SK-N-SH (cell line): ENCODE results near the gene CCDC116. TPM values are rescaled to one million over a fixed set of nuclear protein-coding genes. Genes with fewer than 3 reads are reported as not detected.

Source experiments
- CTCF ChIA-PET: fragments of 300-600, 350-600 bp; formaldehyde crosslinking; extraction: SDS; loops from one replicate; lab custom pipeline; 2021; lab: Yijun Ruan, JAX
- POLR2A ChIA-PET: fragments of 350-600 bp; sonication (Branson Sonifier 250); formaldehyde crosslinking; extraction: SDS; loops from one replicate; lab custom pipeline; 2020; ENCODE audit warnings: antibody characterized with exemption, inconsistent platforms; lab: Yijun Ruan, JAX
- DNase-seq: peaks from one replicate; pipeline ENCODE4 v3.0.0; 2012
- H2AFZ ChIP-seq: fragments of 200-600 bp; sonication (generic); 2 replicates; pipeline ENCODE4 v1.8.1; 2016; ENCODE audit warnings: antibody characterized with exemption, mild to moderate bottlenecking, low read depth
- H3F3A ChIP-seq: fragments of 200-600 bp; sonication (generic); replicated peaks from 2 replicates; pipeline ENCODE3; 2016; ENCODE audit warnings: antibody characterized with exemption, mild to moderate bottlenecking; ENCODE audit not compliant: insufficient read depth
- H3K27ac ChIP-seq, 2 experiments: fragments of 200-500 bp in 1 of 2; fragments of 200-600 bp in 1 of 2; sonication (Bioruptor generic) in 1 of 2; sonication (generic), shearing (Covaris generic) in 1 of 2; 2 replicates each; pipeline versions ENCODE4 v1.5.1 to v1.6.1; 2014 to 2016; ENCODE audit warnings: low read depth in 2 of 2, inconsistent platforms in 1 of 2, low read length in 1 of 2, mild to moderate bottlenecking in 1 of 2, mixed read lengths in 1 of 2
- H3K27me3 ChIP-seq: fragments of 200-600 bp; sonication (generic), shearing (Covaris generic); 2 replicates; pipeline ENCODE4 v1.6.1; 2016; ENCODE audit warnings: mixed run types; ENCODE audit not compliant: insufficient read depth
- H3K36me3 ChIP-seq, 2 experiments: fragments of 200-500 bp in 1 of 2; fragments of 200-600 bp in 1 of 2; sonication (Bioruptor generic) in 1 of 2; sonication (generic) in 1 of 2; replicated peaks in 1 of 2; 2 replicates each; pipeline versions ENCODE3 to v1.5.1; 2014 to 2016; ENCODE audit warnings: low read length in 1 of 2, mild to moderate bottlenecking in 1 of 2; ENCODE audit not compliant: insufficient read depth in 2 of 2, control insufficient read depth in 1 of 2
- H3K4me1 ChIP-seq, 2 experiments: fragments of 200-500 bp in 1 of 2; fragments of 200-600 bp in 1 of 2; sonication (Bioruptor generic) in 1 of 2; sonication (generic), shearing (Covaris generic) in 1 of 2; 2 replicates each; pipeline versions ENCODE4 v1.5.1 to v1.6.1; 2014 to 2016; ENCODE audit warnings: low read depth in 1 of 2, low read length in 1 of 2, mixed run types in 1 of 2; ENCODE audit not compliant: insufficient read depth in 2 of 2, control insufficient read depth in 1 of 2
- H3K4me2 ChIP-seq: fragments of 200-600 bp; sonication (generic), shearing (Covaris generic); 2 replicates; pipeline ENCODE4 v1.6.1; 2017; ENCODE audit warnings: mixed run types
- H3K4me3 ChIP-seq, 2 experiments: fragments of 200-500 bp in 1 of 2; fragments of 200-600 bp in 1 of 2; sonication (Bioruptor generic) in 1 of 2; sonication (generic), shearing (Covaris generic) in 1 of 2; 2 replicates each; pipeline versions ENCODE4 v1.5.1 to v1.8.1; 2014 to 2016; ENCODE audit warnings: low read depth in 2 of 2, inconsistent platforms in 1 of 2, low read length in 1 of 2, mild to moderate bottlenecking in 1 of 2, mixed read lengths in 1 of 2, moderate library complexity in 1 of 2
- H3K79me2 ChIP-seq: fragments of 200-600 bp; sonication (generic); 2 replicates; pipeline ENCODE4 v1.8.1; 2017; ENCODE audit warnings: mild to moderate bottlenecking; ENCODE audit not compliant: insufficient read depth
- H3K9ac ChIP-seq: fragments of 200-600 bp; sonication (generic); 2 replicates; pipeline ENCODE4 v1.6.1; 2017; ENCODE audit warnings: mixed run types
- H3K9me2 ChIP-seq: fragments of 200-600 bp; sonication (generic); 2 replicates; pipeline ENCODE4 v1.6.1; 2017; ENCODE audit warnings: mixed run types
- H3K9me3 ChIP-seq: fragments of 200-600 bp; sonication (generic); 2 replicates; pipeline ENCODE4 v1.6.1; 2017; ENCODE audit warnings: mixed run types, mild to moderate bottlenecking, moderate library complexity
- H4K20me1 ChIP-seq: fragments of 200-600 bp; sonication (generic); 2 replicates; pipeline ENCODE4 v1.6.1; 2017; ENCODE audit warnings: mild to moderate bottlenecking, mixed run types; ENCODE audit not compliant: insufficient read depth
- CTCF ChIP-seq: fragments of 200-600 bp; sonication (generic); IDR thresholded peaks from 2 replicates; pipeline ENCODE4 v1.6.1; 2017; ENCODE audit warnings: antibody characterized with exemption, mild to moderate bottlenecking, moderate library complexity
- EZH2phosphoT487 ChIP-seq: fragments of 200-600 bp; sonication (generic); IDR thresholded peaks from 2 replicates; pipeline ENCODE4 v1.6.1; 2017; ENCODE audit warnings: low read depth, mixed run types, mild to moderate bottlenecking, antibody characterized with exemption, moderate library complexity, borderline replicate concordance
- FOXM1 ChIP-seq: IDR thresholded peaks from 2 replicates; pipeline ENCODE4 v1.4.0; 2012; ENCODE audit warnings: low read depth, mild to moderate bottlenecking
- JUND ChIP-seq: IDR thresholded peaks from 2 replicates; pipeline ENCODE4 v1.4.0; 2012
- MAX ChIP-seq: IDR thresholded peaks from 2 replicates; pipeline ENCODE4 v1.4.0; 2012; ENCODE audit warnings: low read depth
- MEF2A ChIP-seq: IDR thresholded peaks from 2 replicates; pipeline ENCODE4 v1.4.0; 2012; ENCODE audit warnings: low read depth, borderline replicate concordance
- MXI1 ChIP-seq: IDR thresholded peaks from 2 replicates; pipeline ENCODE4 v1.6.1; 2012; ENCODE audit warnings: mild to moderate bottlenecking, low read depth, low read length, improper control_type of control experiment
- POLR2AphosphoS5 ChIP-seq: IDR thresholded peaks from 2 replicates; pipeline ENCODE4 v1.6.1; 2012; ENCODE audit warnings: low read depth, low read length
- RAD21 ChIP-seq: IDR thresholded peaks from 2 replicates; pipeline ENCODE4 v1.6.1; 2012; ENCODE audit warnings: mild to moderate bottlenecking, low read length
- RCOR1 ChIP-seq: fragments of 150-350 bp; IDR thresholded peaks from 2 replicates; pipeline ENCODE4 v1.6.1; 2017; ENCODE audit warnings: antibody characterized with exemption, low read length
- SIN3A ChIP-seq: IDR thresholded peaks from 2 replicates; pipeline ENCODE4 v1.6.1; 2012; ENCODE audit warnings: low read depth, mild to moderate bottlenecking, low read length, moderate library complexity, borderline replicate concordance
- SMC3 ChIP-seq: IDR thresholded peaks from 2 replicates; pipeline ENCODE4 v1.6.1; 2012; ENCODE audit warnings: low read depth, low read length, improper control_type of control experiment
- TAF1 ChIP-seq: IDR thresholded peaks from 2 replicates; pipeline ENCODE4 v1.6.1; 2012; ENCODE audit warnings: low read depth, mild to moderate bottlenecking, low read length, moderate library complexity, borderline replicate concordance
- YY1 ChIP-seq: IDR thresholded peaks from 2 replicates; pipeline ENCODE4 v1.4.0; 2012; ENCODE audit warnings: low read depth, mild to moderate bottlenecking
- WGBS: methylation state at CpG from one replicate; pipeline ENCODE4 v1.1.6; 2017; ENCODE audit warnings: low lambda C conversion rate; 5-methylcytosine and 5-hydroxymethylcytosine counted together
- polyA plus RNA-seq, 3 experiments: library from polyadenylated mRNA; depleted of rRNA; stranded (reverse); fragments of >200 nt; gene quantifications; 2 replicates each; pipeline ENCODE4 v1.2.3, GENCODE V29; 2012
- TF ChIP-seq, protein P1 (sequence below): IDR thresholded peaks from 2 replicates; pipeline ENCODE4 v1.6.1; 2012; ENCODE audit warnings: mild to moderate bottlenecking, low read depth, low read length, moderate library complexity
- TF ChIP-seq, protein P2 (sequence below): IDR thresholded peaks from 2 replicates; pipeline ENCODE4; 2012

CCDC116 gene
- polyA plus RNA-seq, 1 of the 3 experiments (the other 2 are of a cell fraction): 0.28 TPM

DNA sequence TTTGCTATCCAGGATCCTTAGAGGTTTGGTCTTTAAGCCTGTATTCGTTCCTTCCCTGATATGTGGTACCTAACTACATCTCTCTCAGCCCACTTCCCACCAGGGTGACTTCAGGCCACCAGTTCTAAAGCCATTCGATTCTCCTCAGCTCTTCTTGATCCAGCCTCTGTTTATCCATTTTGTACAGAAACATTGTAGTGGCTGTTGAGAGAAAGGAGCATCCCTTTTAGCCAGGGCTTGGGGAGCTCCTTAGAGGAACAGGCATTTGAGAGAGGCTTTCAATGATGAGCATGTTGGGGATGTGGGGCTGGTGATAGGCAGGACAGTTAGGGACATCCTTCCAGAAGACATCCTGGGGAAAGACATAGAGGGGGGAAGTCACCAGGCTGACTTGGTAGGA lies 47.2 kb upstream of the CCDC116 start:
- no peak for DNase-seq
- 66% methylated on average over 2 of the region's 2 CpGs for WGBS
- TF ChIP-seq SMC3: no peak
- TF ChIP-seq MEF2A: no peak
- TF ChIP-seq FOXM1: no peak
- no peak for TF ChIP-seq RCOR1
- no peak for TF ChIP-seq POLR2AphosphoS5
- TF ChIP-seq, protein P1, sequence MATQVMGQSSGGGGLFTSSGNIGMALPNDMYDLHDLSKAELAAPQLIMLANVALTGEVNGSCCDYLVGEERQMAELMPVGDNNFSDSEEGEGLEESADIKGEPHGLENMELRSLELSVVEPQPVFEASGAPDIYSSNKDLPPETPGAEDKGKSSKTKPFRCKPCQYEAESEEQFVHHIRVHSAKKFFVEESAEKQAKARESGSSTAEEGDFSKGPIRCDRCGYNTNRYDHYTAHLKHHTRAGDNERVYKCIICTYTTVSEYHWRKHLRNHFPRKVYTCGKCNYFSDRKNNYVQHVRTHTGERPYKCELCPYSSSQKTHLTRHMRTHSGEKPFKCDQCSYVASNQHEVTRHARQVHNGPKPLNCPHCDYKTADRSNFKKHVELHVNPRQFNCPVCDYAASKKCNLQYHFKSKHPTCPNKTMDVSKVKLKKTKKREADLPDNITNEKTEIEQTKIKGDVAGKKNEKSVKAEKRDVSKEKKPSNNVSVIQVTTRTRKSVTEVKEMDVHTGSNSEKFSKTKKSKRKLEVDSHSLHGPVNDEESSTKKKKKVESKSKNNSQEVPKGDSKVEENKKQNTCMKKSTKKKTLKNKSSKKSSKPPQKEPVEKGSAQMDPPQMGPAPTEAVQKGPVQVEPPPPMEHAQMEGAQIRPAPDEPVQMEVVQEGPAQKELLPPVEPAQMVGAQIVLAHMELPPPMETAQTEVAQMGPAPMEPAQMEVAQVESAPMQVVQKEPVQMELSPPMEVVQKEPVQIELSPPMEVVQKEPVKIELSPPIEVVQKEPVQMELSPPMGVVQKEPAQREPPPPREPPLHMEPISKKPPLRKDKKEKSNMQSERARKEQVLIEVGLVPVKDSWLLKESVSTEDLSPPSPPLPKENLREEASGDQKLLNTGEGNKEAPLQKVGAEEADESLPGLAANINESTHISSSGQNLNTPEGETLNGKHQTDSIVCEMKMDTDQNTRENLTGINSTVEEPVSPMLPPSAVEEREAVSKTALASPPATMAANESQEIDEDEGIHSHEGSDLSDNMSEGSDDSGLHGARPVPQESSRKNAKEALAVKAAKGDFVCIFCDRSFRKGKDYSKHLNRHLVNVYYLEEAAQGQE: no peak
- TF ChIP-seq CTCF: no peak
- TF ChIP-seq MXI1: no peak
- TF ChIP-seq, protein P2, sequence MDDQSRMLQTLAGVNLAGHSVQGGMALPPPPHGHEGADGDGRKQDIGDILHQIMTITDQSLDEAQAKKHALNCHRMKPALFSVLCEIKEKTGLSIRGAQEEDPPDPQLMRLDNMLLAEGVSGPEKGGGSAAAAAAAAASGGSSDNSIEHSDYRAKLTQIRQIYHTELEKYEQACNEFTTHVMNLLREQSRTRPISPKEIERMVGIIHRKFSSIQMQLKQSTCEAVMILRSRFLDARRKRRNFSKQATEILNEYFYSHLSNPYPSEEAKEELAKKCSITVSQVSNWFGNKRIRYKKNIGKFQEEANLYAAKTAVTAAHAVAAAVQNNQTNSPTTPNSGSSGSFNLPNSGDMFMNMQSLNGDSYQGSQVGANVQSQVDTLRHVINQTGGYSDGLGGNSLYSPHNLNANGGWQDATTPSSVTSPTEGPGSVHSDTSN: no peak
- no peak for TF ChIP-seq SIN3A
- TF ChIP-seq JUND: no peak
- no peak for TF ChIP-seq MAX
- TF ChIP-seq RAD21: no peak
- no peak for TF ChIP-seq EZH2phosphoT487
- TF ChIP-seq YY1: no peak
- no peak for TF ChIP-seq TAF1
- no peak overlapping the region for H3K9ac ChIP-seq
- H3K4me2 ChIP-seq: no peak overlapping the region
- H2AFZ ChIP-seq: no peak overlapping the region
- H3K4me3 ChIP-seq: no peak overlapping the region
- ChIA-PET POLR2A (no interaction called here), CTCF (no interaction called here)
- no peaks in the 10 kb centered on the region for H3K9me2 ChIP-seq
- no peaks in the 10 kb centered on the region for H3K9me3 ChIP-seq
- peaks cover 100% of the 10 kb centered on the region for H4K20me1 ChIP-seq
- H3K27ac ChIP-seq: no peak overlapping the region
- no peaks in the 10 kb centered on the region; a peak in 1 of 4 replicates for H3K4me1 ChIP-seq
- no peaks in the 10 kb centered on the region for H3K27me3 ChIP-seq
- H3K36me3 ChIP-seq: peaks cover 0 to 14% of the 10 kb centered on the region in 2 experiments
- H3F3A ChIP-seq: peaks cover 3% of the 10 kb centered on the region
- peaks cover 100% of the 10 kb centered on the region for H3K79me2 ChIP-seq
